HG02938 (cell line): ENCODE measurements around the gene ZFYVE21.
"Not testable (repeated sequence)": the region's sequence is repeated elsewhere in the genome, so short reads cannot be mapped to it uniquely, and the experiment has no call there.

ENCODE experiments used
- ATAC-seq: cut with Tn5 transposase; IDR thresholded peaks from one replicate; pipeline ENCODE4 v1.9.1; 2021; ENCODE audit warnings: mild to moderate bottlenecking, moderate library complexity; ENCODE audit not compliant: unreplicated experiment

ZFYVE21 gene

GRCh38 chr14:103758059-103758776 lies 42.6 kb downstream of the ZFYVE21 start:
- ATAC-seq: no peak

- no peak for ATAC-seq
Measured at GRCh38 chr14:103762036-103762435, 46.4 kb downstream of the ZFYVE21 start.

GRCh38 chr14:103762541-103762940 lies 46.9 kb downstream of the ZFYVE21 start:
- ATAC-seq: no peak

GRCh38 chr14:103763730-103764488 lies 48.3 kb downstream of the ZFYVE21 start:
- ATAC-seq: peak; percentile 87

- no peak for ATAC-seq
Measured at GRCh38 chr14:103765526-103765925, 49.9 kb downstream of the ZFYVE21 start.

- ATAC-seq: no peak
Measured at GRCh38 chr14:103767336-103767894, 51.8 kb downstream of the ZFYVE21 start.

- no peak for ATAC-seq
Measured at GRCh38 chr14:103770500-103770899, 54.9 kb downstream of the ZFYVE21 start.

GRCh38 chr14:103770902-103771301 lies 55.3 kb downstream of the ZFYVE21 start:
- no peak for ATAC-seq

- no peak for ATAC-seq
Measured at GRCh38 chr14:103772078-103772712, 56.6 kb downstream of the ZFYVE21 start.

- no peak for ATAC-seq
Measured at GRCh38 chr14:103773521-103773920, 57.9 kb downstream of the ZFYVE21 start.

- ATAC-seq: no peak
Measured at GRCh38 chr14:103775506-103775905, 59.9 kb downstream of the ZFYVE21 start.

- ATAC-seq: not testable (repeated sequence)
Measured at GRCh38 chr14:103776319-103776718, 60.7 kb downstream of the ZFYVE21 start.

- ATAC-seq: no peak
Measured at GRCh38 chr14:103782376-103782775, 66.8 kb downstream of the ZFYVE21 start.
